ENCODE data around the gene CLCNKA.

CLCNKA gene

GRCh38 chr1:16075337-16076030 lies 53.6 kb downstream of the CLCNKA start:
- H3K36me3 ChIP-seq (ENCODE audit: control insufficient read depth, insufficient read depth, low read length) = no peaks in the 10 kb centered on the region
- peak overlapping the region; percentile 39 for H3K4me2 ChIP-seq (ENCODE audit: low read length)
- peak overlapping the region; percentile 10 for H3K4me3 ChIP-seq (ENCODE audit: low read depth, low read length)
- H3K9me3 ChIP-seq (ENCODE audit: control insufficient read depth, low read length) = no peaks in the 10 kb centered on the region
- no peak for TF ChIP-seq CTCF (IDR thresholded peaks at IDR 0.05)
- H2AFZ ChIP-seq = no peak overlapping the region
- no peaks in the 10 kb centered on the region for H3K27me3 ChIP-seq (ENCODE audit: control insufficient read depth, insufficient read depth, low read length)
- H3K79me2 ChIP-seq = no peaks in the 10 kb centered on the region
- no peaks in the 10 kb centered on the region for H3K4me1 ChIP-seq
- no peak overlapping the region for H3K27ac ChIP-seq
- H3K9ac ChIP-seq = no peak overlapping the region

GRCh38 chr1:16076031-16076864 lies 54.4 kb downstream of the CLCNKA start:
- no peak for TF ChIP-seq CTCF (IDR thresholded peaks at IDR 0.05)
- H3K27me3 ChIP-seq (ENCODE audit: control insufficient read depth, insufficient read depth, low read length) = no peaks in the 10 kb centered on the region
- peak overlapping the region; percentile 39 for H3K4me2 ChIP-seq (ENCODE audit: low read length)
- no peak overlapping the region for H3K4me3 ChIP-seq (ENCODE audit: low read depth, low read length)
- no peak overlapping the region for H3K9ac ChIP-seq
- H3K4me1 ChIP-seq = no peaks in the 10 kb centered on the region
- H3K27ac ChIP-seq = peak overlapping the region; percentile 51
- no peaks in the 10 kb centered on the region for H3K79me2 ChIP-seq
- H3K9me3 ChIP-seq (ENCODE audit: control insufficient read depth, low read length) = no peaks in the 10 kb centered on the region
- no peaks in the 10 kb centered on the region for H3K36me3 ChIP-seq (ENCODE audit: control insufficient read depth, insufficient read depth, low read length)
- H2AFZ ChIP-seq = peak overlapping the region; percentile 58

GRCh38 chr1:16076865-16077238 lies 55.0 kb downstream of the CLCNKA start:
- H3K4me1 ChIP-seq = no peaks in the 10 kb centered on the region
- no peaks in the 10 kb centered on the region for H3K36me3 ChIP-seq (ENCODE audit: control insufficient read depth, insufficient read depth, low read length)
- H3K4me2 ChIP-seq (ENCODE audit: low read length) = peak overlapping the region; percentile 39
- H3K79me2 ChIP-seq = no peaks in the 10 kb centered on the region
- no peak overlapping the region for H3K9ac ChIP-seq
- no peaks in the 10 kb centered on the region for H3K9me3 ChIP-seq (ENCODE audit: control insufficient read depth, low read length)
- H3K27ac ChIP-seq = peak overlapping the region; percentile 51
- peak overlapping the region; percentile 58 for H2AFZ ChIP-seq
- H3K27me3 ChIP-seq (ENCODE audit: control insufficient read depth, insufficient read depth, low read length) = no peaks in the 10 kb centered on the region
- TF ChIP-seq CTCF (IDR thresholded peaks at IDR 0.05) = no peak
- H3K4me3 ChIP-seq (ENCODE audit: low read depth, low read length) = no peak overlapping the region

GRCh38 chr1:16077406-16078245 lies 55.8 kb downstream of the CLCNKA start:
- Histone ChIP-seq H2AFZ (no peak overlapping the region), H3K9me3 (ENCODE audit: control insufficient read depth, low read length) (no peaks in the 10 kb centered on the region), H3K9ac (no peak overlapping the region), H3K36me3 (ENCODE audit: control insufficient read depth, insufficient read depth, low read length) (no peaks in the 10 kb centered on the region), H3K4me3 (ENCODE audit: low read depth, low read length) (no peak overlapping the region), H3K4me1 (no peaks in the 10 kb centered on the region), H3K27me3 (ENCODE audit: control insufficient read depth, insufficient read depth, low read length) (no peaks in the 10 kb centered on the region), H3K27ac (no peak overlapping the region), H3K79me2 (no peaks in the 10 kb centered on the region), H3K4me2 (ENCODE audit: low read length) (peak overlapping the region; percentile 26)
- no peak for TF ChIP-seq CTCF (IDR thresholded peaks at IDR 0.05)

Data from parathyroid adenoma (tissue), 2 donors.